Neuronal stem cell (in vitro differentiated cells): ENCODE measurements around the gene FHIT.

ENCODE experiments used
- DNase-seq: peaks from one replicate; pipeline ENCODE4 v3.0.0-alpha.2; 2013; ENCODE audit warnings: low spot score
- H2AFZ ChIP-seq: one replicate; pipeline ENCODE4 v1.6.1; 2013; ENCODE audit warnings: mild to moderate bottlenecking, low read length, inconsistent platforms
- H2AK5ac ChIP-seq: 2 replicates; pipeline ENCODE4 v1.6.1; 2013; ENCODE audit warnings: low read depth, mild to moderate bottlenecking, inconsistent platforms, low read length, moderate library complexity, mixed read lengths
- H2BK120ac ChIP-seq: 2 replicates; pipeline ENCODE4 v1.6.1; 2013; ENCODE audit warnings: low read depth, mild to moderate bottlenecking, inconsistent platforms, low read length, moderate library complexity, mixed read lengths
- H2BK12ac ChIP-seq: one replicate; pipeline ENCODE4 v1.6.1; 2013; ENCODE audit warnings: low read length, inconsistent platforms
- H2BK15ac ChIP-seq: 2 replicates; pipeline ENCODE4 v1.6.1; 2013; ENCODE audit warnings: mild to moderate bottlenecking, low read length, inconsistent platforms, mixed read lengths
- H2BK5ac ChIP-seq: one replicate; pipeline ENCODE4 v1.6.1; 2013; ENCODE audit warnings: inconsistent platforms, mild to moderate bottlenecking, low read length, moderate library complexity
- H3K14ac ChIP-seq: one replicate; pipeline ENCODE4 v1.6.1; 2013; ENCODE audit warnings: low read length, inconsistent platforms
- H3K18ac ChIP-seq: 2 replicates; pipeline ENCODE4 v1.6.1; 2013; ENCODE audit warnings: low read length, inconsistent platforms
- H3K23ac ChIP-seq: 2 replicates; pipeline ENCODE4 v1.6.1; 2013; ENCODE audit warnings: low read depth, mild to moderate bottlenecking, mixed read lengths, low read length, inconsistent platforms; ENCODE audit not compliant: poor library complexity
- H3K27ac ChIP-seq: replicated peaks from 3 replicates; pipeline ENCODE4 v1.5.1; 2013; ENCODE audit warnings: low read length, inconsistent platforms
- H3K27me3 ChIP-seq, 3 experiments: 2 replicates each; pipeline ENCODE4 v1.6.1; 2013; ENCODE audit warnings: low read length in 3 of 3, mild to moderate bottlenecking in 2 of 3, inconsistent platforms in 1 of 3, low read depth in 1 of 3, mixed read lengths in 1 of 3, moderate library complexity in 1 of 3; ENCODE audit not compliant: control insufficient read depth in 3 of 3, insufficient read depth in 3 of 3
- H3K36me3 ChIP-seq, 2 donors: replicated peaks in 1 of 2; 2 replicates each; pipeline ENCODE4 v1.6.1; 2013; ENCODE audit warnings: low read length in 2 of 2; ENCODE audit not compliant: control insufficient read depth in 2 of 2, insufficient read depth in 2 of 2
- H3K4ac ChIP-seq: 2 replicates; pipeline ENCODE4 v1.6.1; 2013; ENCODE audit warnings: inconsistent platforms, mild to moderate bottlenecking, low read length, moderate library complexity
- H3K4me1 ChIP-seq, 2 donors: 1 replicate in 1 of 2; 2 replicates in 1 of 2; pipeline ENCODE4 v1.6.1; 2013; ENCODE audit warnings: low read length in 2 of 2, low read depth in 1 of 2; ENCODE audit not compliant: control insufficient read depth in 2 of 2, insufficient read depth in 1 of 2
- H3K4me2 ChIP-seq: one replicate; pipeline ENCODE4 v1.6.1; 2013; ENCODE audit warnings: mild to moderate bottlenecking, low read length, inconsistent platforms; ENCODE audit not compliant: insufficient read depth, poor library complexity, severe bottlenecking
- H3K4me3 ChIP-seq, 2 donors: 2 replicates each; pipeline ENCODE4 v1.5.1; 2013; ENCODE audit warnings: low read length in 2 of 2, mild to moderate bottlenecking in 2 of 2, inconsistent platforms in 1 of 2, moderate library complexity in 1 of 2
- H3K79me1 ChIP-seq: one replicate; pipeline ENCODE4 v1.6.1; 2013; ENCODE audit warnings: low read depth, mild to moderate bottlenecking, inconsistent platforms, low read length, moderate library complexity
- H3K9ac ChIP-seq: one replicate; pipeline ENCODE4 v1.6.1; 2013; ENCODE audit warnings: mild to moderate bottlenecking, low read depth, low read length, inconsistent platforms; ENCODE audit not compliant: poor library complexity
- H3K9me3 ChIP-seq, 2 donors: replicated peaks in 1 of 2; 2 replicates each; pipeline versions ENCODE3 to v1.6.1; 2013; ENCODE audit warnings: low read length in 2 of 2, mild to moderate bottlenecking in 2 of 2, inconsistent platforms in 1 of 2, low read depth in 1 of 2, mixed read lengths in 1 of 2, moderate library complexity in 1 of 2; ENCODE audit not compliant: control insufficient read depth in 2 of 2, insufficient read depth in 1 of 2
- H4K8ac ChIP-seq: one replicate; pipeline ENCODE4 v1.6.1; 2013; ENCODE audit warnings: low read depth, mild to moderate bottlenecking, inconsistent platforms, low read length, moderate library complexity
- H4K91ac ChIP-seq: one replicate; pipeline ENCODE4 v1.6.1; 2013; ENCODE audit warnings: low read length, low read depth, mild to moderate bottlenecking, inconsistent platforms; ENCODE audit not compliant: poor library complexity
- WGBS, 2 donors: extraction: QIAGEN DNeasy Blood & Tissue Kit; methylation state at CpG; one replicate each; pipeline ENCODE4 v1.1.7; 2013; ENCODE audit warnings: missing lambda C conversion rate in 2 of 2, mixed read lengths in 1 of 2; ENCODE audit not compliant: insufficient read length in 2 of 2, insufficient replicate concordance in 1 of 2; ENCODE audit errors: extremely low coverage in 2 of 2; 5-methylcytosine and 5-hydroxymethylcytosine counted together

The FHIT gene

GRCh38 chr3:60983906-60984305 is 267.3 kb downstream of the FHIT start:
- Histone ChIP-seq H3K23ac (no peak overlapping the region), H3K14ac (no peak overlapping the region), H2BK5ac (no peak overlapping the region), H2BK120ac (no peak overlapping the region), H3K36me3 (no peaks in the 10 kb centered on the region), H3K27ac (no peak overlapping the region), H3K4me1 (peaks cover 0 to 13% of the 10 kb centered on the region in 2 donors), H3K4ac (no peak overlapping the region), H2BK15ac (no peak overlapping the region), H3K9me3 (peaks cover 7 to 24% of the 10 kb centered on the region in 2 donors), H3K18ac (no peak overlapping the region), H2BK12ac (no peak overlapping the region), H3K4me2 (no peak overlapping the region), H3K9ac (no peak overlapping the region), H4K8ac (no peak overlapping the region), H3K79me1 (no peaks in the 10 kb centered on the region), H3K4me3 (no peak overlapping the region), H4K91ac (no peak overlapping the region), H2AFZ (no peak overlapping the region), H2AK5ac (no peak overlapping the region), H3K27me3 (no peaks in the 10 kb centered on the region)
- no peak for DNase-seq
- WGBS, 2 donors, result no CpG with 5 or more reads among the region's 1 CpG

GRCh38 chr3:60980342-60980692 is 270.9 kb downstream of the FHIT start:
- Histone ChIP-seq H2AK5ac (no peak overlapping the region), H4K8ac (no peak overlapping the region), H3K27ac (no peak overlapping the region), H3K36me3 (no peaks in the 10 kb centered on the region), H2BK15ac (no peak overlapping the region), H3K23ac (no peak overlapping the region), H3K4me2 (no peak overlapping the region), H4K91ac (no peak overlapping the region), H2BK5ac (no peak overlapping the region), H3K4me1 (peaks cover 0 to 13% of the 10 kb centered on the region in 2 donors), H3K18ac (no peak overlapping the region), H3K14ac (no peak overlapping the region), H2BK120ac (no peak overlapping the region), H3K4ac (no peak overlapping the region), H3K9ac (no peak overlapping the region), H3K9me3 (peaks cover 7 to 18% of the 10 kb centered on the region in 2 donors), H2AFZ (no peak overlapping the region), H3K79me1 (no peaks in the 10 kb centered on the region), H2BK12ac (no peak overlapping the region), H3K4me3 (no peak overlapping the region), H3K27me3 (no peaks in the 10 kb centered on the region)
- no peak for DNase-seq
- WGBS, 2 donors, result no CpG with 5 or more reads among the region's 1 CpG

GRCh38 chr3:60979461-60980341 is 271.6 kb downstream of the FHIT start:
- Histone ChIP-seq H4K91ac (no peak overlapping the region), H3K27ac (no peak overlapping the region), H3K23ac (no peak overlapping the region)

GRCh38 chr3:60973321-60973720 is 277.9 kb downstream of the FHIT start:
- no peaks in the 10 kb centered on the region for H3K79me1 ChIP-seq
- no peak overlapping the region for H3K23ac ChIP-seq
- no peaks in the 10 kb centered on the region for H3K4me1 ChIP-seq
- H3K4ac ChIP-seq, result no peak overlapping the region
- H2BK120ac ChIP-seq, result no peak overlapping the region
- no peak overlapping the region for H2AK5ac ChIP-seq
- no peak overlapping the region for H3K18ac ChIP-seq
- H3K9ac ChIP-seq, result no peak overlapping the region
- H3K27me3 ChIP-seq, result no peaks in the 10 kb centered on the region
- no peak overlapping the region for H3K14ac ChIP-seq
- H3K9me3 ChIP-seq, result peaks cover 0 to 14% of the 10 kb centered on the region in 2 donors
- WGBS, 2 donors, result no CpG with 5 or more reads among the region's 1 CpG
- no peak overlapping the region for H3K4me2 ChIP-seq
- H2BK5ac ChIP-seq, result no peak overlapping the region
- no peak overlapping the region for H4K8ac ChIP-seq
- H3K4me3 ChIP-seq, result no peak overlapping the region
- no peak overlapping the region for H2BK15ac ChIP-seq
- H4K91ac ChIP-seq, result no peak overlapping the region
- no peak overlapping the region for H2AFZ ChIP-seq
- H3K36me3 ChIP-seq, result no peaks in the 10 kb centered on the region
- no peak overlapping the region for H2BK12ac ChIP-seq
- DNase-seq, result no peak
- no peak overlapping the region for H3K27ac ChIP-seq

More at GRCh38 chr3:60979461-60980341, 271.6 kb downstream of the FHIT start:
- Histone ChIP-seq H3K36me3 (no peaks in the 10 kb centered on the region), H3K4me1 (peaks cover 0 to 13% of the 10 kb centered on the region in 2 donors), H2AK5ac (no peak overlapping the region), H3K9ac (peak overlapping the region; percentile 6), H3K79me1 (no peaks in the 10 kb centered on the region), H3K4me3 (no peak overlapping the region), H3K4ac (no peak overlapping the region), H3K14ac (no peak overlapping the region), H3K27me3 (no peaks in the 10 kb centered on the region), H2BK12ac (no peak overlapping the region), H2BK15ac (no peak overlapping the region), H2BK120ac (no peak overlapping the region), H3K18ac (no peak overlapping the region), H2AFZ (peak overlapping the region; percentile 33), H4K8ac (no peak overlapping the region), H2BK5ac (no peak overlapping the region), H3K9me3 (peaks cover 7 to 12% of the 10 kb centered on the region in 2 donors), H3K4me2 (no peak overlapping the region)
- no CpG with 5 or more reads among the region's 6 CpGs for WGBS, 2 donors
- DNase-seq, result no peak
